DOHH2 (cell line): Measurements from ENCODE around the gene TBATA.

ENCODE experiments used
- EZH2phosphoT487 ChIP-seq: fragments of 200-600 bp; sonication (generic); IDR thresholded peaks from 2 replicates; pipeline ENCODE4 v1.6.1; 2017; ENCODE audit warnings: borderline replicate concordance, mild to moderate bottlenecking, antibody characterized with exemption, low read length, moderate library complexity, mixed read lengths
- TF ChIP-seq, protein P1 (sequence below): fragments of 200-600 bp; sonication (generic); IDR thresholded peaks from one replicate; pipeline ENCODE4 v1.5.1; 2014; ENCODE audit warnings: antibody characterized with exemption, mild to moderate bottlenecking, low read depth, low read length; ENCODE audit not compliant: poor library complexity, severe bottlenecking

DNA sequence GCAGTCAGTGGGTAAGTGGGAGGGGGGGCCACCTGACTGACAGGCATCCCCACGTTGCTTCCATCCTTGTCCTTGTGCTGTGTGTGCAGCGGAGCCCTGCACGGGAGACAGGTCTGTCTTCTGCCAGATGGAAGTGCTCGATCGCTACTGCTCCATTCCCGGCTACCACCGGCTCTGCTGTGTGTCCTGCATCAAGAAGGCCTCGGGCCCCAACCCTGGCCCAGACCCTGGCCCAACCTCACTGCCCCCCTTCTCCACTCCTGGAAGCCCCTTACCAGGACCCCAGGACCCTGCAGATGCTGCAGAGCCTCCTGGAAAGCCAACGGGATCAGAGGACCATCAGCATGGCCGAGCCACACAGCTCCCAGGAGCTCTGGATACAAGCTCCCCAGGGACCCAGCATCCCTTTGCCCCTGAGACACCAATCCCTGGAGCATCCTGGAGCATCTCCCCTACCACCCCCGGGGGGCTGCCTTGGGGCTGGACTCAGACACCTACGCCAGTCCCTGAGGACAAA, 24.8 kb downstream of the TBATA start:
- TF ChIP-seq, protein P1, sequence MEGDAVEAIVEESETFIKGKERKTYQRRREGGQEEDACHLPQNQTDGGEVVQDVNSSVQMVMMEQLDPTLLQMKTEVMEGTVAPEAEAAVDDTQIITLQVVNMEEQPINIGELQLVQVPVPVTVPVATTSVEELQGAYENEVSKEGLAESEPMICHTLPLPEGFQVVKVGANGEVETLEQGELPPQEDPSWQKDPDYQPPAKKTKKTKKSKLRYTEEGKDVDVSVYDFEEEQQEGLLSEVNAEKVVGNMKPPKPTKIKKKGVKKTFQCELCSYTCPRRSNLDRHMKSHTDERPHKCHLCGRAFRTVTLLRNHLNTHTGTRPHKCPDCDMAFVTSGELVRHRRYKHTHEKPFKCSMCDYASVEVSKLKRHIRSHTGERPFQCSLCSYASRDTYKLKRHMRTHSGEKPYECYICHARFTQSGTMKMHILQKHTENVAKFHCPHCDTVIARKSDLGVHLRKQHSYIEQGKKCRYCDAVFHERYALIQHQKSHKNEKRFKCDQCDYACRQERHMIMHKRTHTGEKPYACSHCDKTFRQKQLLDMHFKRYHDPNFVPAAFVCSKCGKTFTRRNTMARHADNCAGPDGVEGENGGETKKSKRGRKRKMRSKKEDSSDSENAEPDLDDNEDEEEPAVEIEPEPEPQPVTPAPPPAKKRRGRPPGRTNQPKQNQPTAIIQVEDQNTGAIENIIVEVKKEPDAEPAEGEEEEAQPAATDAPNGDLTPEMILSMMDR, result no peak
- TF ChIP-seq EZH2phosphoT487, result no peak
